KOPT-K1 (cell line): ENCODE measurements around the gene CNOT3.
"Not testable (repeated sequence)": the region's sequence is repeated elsewhere in the genome, so short reads cannot be mapped to it uniquely, and the experiment has no call there.

Source experiments
- H3K27ac ChIP-seq: fragments of 200-600 bp; sonication (generic); 2 replicates; pipeline ENCODE4 v1.5.1; 2016; ENCODE audit warnings: antibody characterized with exemption, mild to moderate bottlenecking, low read depth, low read length; ENCODE audit not compliant: poor library complexity, severe bottlenecking
- H3K36me3 ChIP-seq: fragments of 200-600 bp; sonication (generic); 2 replicates; pipeline ENCODE4 v1.5.1; 2017; ENCODE audit warnings: antibody characterized with exemption, mild to moderate bottlenecking, low read length, moderate library complexity; ENCODE audit not compliant: insufficient read depth
- H3K9me3 ChIP-seq: fragments of 200-600 bp; sonication (generic); 2 replicates; pipeline ENCODE4 v1.5.1; 2017; ENCODE audit warnings: antibody characterized with exemption, low read length, mild to moderate bottlenecking; ENCODE audit not compliant: insufficient read depth, poor library complexity, severe bottlenecking

Gene CNOT3

DNA sequence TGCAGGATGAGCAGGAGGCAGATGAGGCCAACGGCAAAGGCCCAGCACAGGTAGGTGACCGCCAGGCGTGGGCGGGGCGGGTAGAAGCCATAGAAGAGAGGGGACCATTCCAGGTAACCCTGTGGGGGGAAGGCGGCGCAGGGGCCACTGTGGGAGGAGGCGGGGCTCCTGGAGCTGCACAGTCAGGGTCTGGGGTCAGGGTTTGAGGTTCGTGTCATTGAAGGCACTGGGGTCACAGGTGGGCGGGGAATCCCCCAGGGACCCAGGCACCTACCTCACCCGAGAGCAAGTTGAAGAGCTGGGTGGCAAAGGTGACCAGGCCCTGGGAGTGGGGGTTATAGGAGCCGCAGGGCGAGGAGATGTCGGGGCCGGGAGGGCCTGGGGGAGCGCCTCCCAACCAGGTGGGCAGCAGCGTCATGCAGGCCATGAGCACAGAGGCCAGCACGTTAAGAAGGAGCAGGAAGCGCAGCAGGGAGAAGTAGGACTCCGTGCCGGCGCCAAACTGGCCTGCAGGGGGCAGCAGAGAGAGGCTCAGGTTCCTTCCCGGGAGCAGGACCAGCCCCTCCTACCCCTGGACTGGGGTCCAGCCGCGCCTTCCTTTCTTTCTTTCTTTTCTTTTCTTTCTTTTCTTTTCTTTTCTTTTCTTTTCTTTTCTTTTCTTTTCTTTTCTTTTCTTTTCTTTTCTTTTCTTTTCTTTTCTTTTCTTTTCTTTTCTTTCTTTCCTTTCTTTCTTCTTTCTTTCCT is 30.8 kb downstream of the CNOT3 start:
- H3K27ac ChIP-seq, result no peak overlapping the region
- H3K9me3 ChIP-seq, result peaks cover 4% of the 10 kb centered on the region
- H3K36me3 ChIP-seq, result no peaks in the 10 kb centered on the region

DNA sequence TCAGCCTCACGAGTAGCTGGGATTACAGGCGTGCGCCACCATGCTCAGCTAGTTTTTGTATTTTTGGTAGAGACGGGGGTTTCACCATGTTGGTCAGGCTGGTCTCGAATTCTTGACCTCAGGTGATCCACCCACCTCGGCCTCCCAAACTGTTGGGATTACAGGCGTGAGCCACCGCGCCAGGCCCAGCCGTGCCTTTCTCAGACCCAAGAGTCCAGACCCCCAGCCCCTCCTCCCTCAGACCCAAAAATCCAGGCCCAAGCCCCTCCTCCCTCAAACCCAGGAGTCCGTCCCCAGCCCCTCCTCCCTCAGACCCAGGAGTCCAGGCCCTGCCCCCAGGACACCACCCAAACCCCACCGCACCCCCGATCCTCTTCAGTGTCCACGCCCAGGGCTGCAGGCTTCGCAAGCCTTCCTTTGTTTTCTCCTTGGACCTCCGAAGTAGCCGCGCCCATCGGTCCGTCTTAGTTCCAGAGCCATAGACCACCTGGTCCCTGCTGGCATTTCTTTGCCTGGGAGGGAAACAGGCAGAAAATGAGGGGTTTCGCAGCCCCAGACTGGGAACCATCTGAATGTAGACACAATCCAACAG is 31.7 kb downstream of the CNOT3 start:
- Histone ChIP-seq H3K9me3 (peaks cover 4% of the 10 kb centered on the region), H3K36me3 (no peaks in the 10 kb centered on the region), H3K27ac (no peak overlapping the region)

DNA sequence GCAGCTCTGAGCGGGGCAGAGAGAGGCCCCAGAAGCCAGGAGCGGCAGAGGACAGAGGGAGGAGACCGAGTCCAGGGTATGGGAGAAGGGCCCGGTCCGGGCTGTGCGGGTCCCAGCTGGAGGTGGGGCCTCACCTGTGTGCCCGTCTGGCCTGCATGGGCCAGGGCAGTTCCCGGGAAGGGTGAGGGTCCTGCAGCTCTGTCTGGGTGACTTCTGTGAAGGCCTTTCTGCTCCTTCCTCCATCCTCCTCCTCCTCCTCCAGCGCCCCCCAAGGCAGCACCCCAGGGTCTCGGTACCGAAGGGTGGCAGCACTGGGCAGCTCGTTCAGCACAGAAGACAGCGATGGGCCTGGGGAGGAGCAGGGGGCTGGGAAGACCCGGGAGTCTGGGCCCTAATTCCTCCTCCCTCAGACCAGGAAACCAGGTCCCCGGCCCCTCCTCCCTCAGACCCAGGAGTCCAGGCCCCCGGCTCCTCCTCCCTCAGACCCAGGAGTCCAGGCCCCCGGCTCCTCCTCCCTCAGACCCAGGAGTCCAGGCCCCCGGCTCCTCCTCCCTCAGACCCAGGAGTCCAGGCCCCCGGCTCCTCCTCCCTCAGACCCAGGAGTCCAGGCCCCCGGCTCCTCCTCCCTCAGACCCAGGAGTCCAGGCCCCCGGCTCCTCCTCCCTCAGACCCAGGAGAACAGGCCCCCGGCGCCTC is 34.3 kb downstream of the CNOT3 start:
- not testable (repeated sequence) for H3K27ac ChIP-seq, H3K9me3 ChIP-seq

DNA sequence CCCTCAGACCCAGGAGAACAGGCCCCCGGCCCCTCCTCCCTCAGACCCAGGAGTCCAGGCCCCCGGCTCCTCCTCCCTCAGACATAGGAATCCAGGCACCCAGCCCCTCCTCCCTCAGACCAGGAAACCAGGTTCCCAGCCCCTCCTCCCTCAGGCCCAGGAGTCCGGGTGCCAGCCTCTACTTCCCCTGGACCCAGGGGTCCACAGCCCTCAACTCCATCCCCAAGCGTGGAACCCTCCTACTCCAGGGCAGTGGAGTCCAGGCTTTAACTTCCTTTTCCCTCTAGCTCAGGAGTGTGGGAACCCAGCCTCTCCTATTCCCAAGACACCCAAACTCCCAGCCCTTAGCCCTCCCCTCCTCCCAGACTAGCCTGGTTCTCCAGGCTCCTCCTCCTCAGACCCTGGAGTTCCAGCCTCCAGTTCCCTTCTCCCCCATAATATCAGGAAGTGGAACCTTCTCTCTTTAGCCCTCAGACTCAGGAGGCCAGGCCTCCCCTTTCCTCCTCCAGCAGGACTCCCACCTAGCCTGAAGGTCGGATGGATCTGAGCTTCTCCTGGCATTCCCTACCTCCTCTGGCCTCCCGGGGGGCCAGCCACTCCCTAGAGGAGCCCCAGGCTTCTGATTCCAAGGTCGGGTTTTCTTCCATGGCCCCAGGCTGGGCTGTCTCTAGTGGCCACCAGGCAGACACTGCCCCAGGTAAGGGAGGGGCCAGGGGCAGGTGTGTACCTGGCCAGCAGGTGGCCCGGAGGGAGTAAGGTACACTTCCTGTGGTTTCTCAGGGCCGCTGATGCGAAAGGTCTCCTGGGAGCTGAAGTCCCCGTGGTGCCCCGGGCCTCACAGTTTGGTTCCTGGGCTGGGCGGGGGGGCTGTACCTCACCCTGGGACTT is 35.2 kb downstream of the CNOT3 start, which contains the start of gene TMC4:
TMC4 (minus strand) TSS at position 690 of the 888 bp plus-strand sequence; CDS start at position 647, 43 bp downstream.
- H3K27ac ChIP-seq, result no peak within 1 kb of the TSS

More for the DNA sequence above, 34.3 kb downstream of the CNOT3 start:
- H3K36me3 ChIP-seq, result not testable (repeated sequence)

DNA sequence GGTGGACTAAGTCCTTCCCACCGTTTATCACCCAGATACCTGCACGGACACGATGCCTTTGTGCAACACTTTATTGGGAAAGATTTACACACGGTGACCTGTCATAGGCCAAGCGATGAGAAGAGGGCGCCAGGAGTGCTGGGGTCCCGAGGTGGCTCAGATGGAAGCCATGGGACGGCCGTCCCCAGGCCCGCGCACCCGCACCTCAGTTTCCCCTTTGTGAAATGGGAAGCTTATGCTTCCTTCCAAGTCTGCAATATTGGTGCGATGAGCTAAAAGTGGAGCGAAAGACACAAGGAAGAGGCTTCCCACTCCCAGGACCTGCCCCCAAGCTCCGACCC is 35.8 kb downstream of the CNOT3 start:
- H3K36me3 ChIP-seq, result peaks cover 15% of the 10 kb centered on the region
- H3K9me3 ChIP-seq, result no peaks in the 10 kb centered on the region
- H3K27ac ChIP-seq, result no peak overlapping the region

More for the DNA sequence above, 35.2 kb downstream of the CNOT3 start, which contains the start of gene TMC4:
- H3K9me3 ChIP-seq, result no peaks in the 10 kb centered on the region
- H3K36me3 ChIP-seq, result peaks cover 9% of the 10 kb centered on the region; the same call in 1 of the 2 replicates

DNA sequence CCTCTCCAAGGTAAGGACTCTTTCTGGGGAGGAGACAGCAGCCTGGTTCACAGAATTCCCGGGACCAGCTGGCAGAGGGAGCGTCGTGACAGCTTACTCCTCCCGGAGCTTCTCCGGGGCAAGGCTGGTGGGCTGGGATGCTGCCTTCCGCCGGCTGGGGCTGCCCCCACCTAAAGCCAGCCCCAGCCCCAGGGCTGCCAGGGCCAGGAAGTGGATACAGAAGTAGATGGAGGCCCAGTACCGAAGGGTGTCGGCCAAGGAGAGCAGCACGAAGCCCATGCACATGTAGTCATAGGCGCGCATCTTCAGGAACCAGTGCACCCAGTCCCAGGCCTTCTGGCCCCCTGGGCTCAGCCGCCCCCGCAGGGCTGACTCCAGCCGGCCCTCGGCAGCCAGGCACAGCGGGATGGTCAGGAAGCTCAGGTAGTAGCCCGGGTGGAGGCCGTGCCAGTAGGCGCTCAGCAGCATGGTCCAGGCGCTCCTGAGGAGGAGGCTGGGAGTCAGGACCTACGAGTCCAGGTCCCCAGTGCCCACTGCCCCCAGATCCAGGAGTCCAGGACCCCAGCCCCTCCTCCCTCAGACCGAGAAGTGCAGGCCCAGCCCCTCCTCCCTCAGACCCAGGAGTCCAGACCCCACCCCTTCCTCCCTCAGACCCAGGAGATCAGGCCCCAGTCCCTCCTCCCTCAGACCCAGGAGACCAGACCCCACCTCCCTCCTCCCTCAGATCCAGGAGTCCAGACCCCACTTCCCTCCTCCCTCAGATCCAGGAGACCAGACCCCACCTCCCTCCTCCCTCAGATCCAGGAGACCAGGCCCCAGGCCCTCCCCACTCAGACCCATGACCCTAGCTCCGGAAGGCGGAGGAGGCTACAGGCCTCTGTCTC is 36.6 kb downstream of the CNOT3 start:
- H3K27ac ChIP-seq, result no peak overlapping the region

DNA sequence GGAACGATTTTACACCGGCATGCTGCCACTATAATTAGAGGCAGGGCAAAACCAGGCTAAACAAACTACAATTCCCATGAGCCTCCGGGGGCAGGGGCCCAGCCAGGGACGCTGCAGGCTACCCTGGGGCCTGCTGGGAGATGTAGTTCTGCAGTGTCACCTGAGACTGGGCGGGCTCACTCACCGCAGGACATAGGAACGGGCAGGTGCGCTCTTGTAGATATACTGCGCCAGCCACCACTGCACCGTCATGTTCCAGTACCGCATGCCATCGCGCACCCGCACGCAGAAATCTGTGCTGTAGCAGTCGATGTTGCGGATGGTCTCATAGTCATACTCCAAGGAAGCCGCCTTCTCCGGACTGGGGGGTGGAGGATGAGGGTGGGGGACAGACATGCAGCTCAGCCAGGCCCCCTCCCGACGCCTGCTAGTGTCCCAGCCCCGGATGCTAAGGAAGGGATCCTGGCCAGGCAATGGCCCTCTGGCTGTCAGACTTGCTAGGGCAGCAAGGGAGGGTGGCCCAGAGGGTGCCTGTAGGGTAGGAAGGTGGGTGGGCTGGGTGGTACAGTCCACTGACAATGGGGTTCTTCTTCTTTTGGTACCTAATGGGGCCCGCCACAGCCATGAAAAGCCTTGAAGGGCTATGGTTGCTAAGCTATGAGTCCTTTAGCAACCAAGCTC is 41.2 kb downstream of the CNOT3 start:
- no peak overlapping the region for H3K27ac ChIP-seq
- no peaks in the 10 kb centered on the region for H3K9me3 ChIP-seq
- peaks cover 46% of the 10 kb centered on the region for H3K36me3 ChIP-seq

More for the DNA sequence above, 36.6 kb downstream of the CNOT3 start:
- Histone ChIP-seq H3K9me3 (no peaks in the 10 kb centered on the region), H3K36me3 (peaks cover 23% of the 10 kb centered on the region)

DNA sequence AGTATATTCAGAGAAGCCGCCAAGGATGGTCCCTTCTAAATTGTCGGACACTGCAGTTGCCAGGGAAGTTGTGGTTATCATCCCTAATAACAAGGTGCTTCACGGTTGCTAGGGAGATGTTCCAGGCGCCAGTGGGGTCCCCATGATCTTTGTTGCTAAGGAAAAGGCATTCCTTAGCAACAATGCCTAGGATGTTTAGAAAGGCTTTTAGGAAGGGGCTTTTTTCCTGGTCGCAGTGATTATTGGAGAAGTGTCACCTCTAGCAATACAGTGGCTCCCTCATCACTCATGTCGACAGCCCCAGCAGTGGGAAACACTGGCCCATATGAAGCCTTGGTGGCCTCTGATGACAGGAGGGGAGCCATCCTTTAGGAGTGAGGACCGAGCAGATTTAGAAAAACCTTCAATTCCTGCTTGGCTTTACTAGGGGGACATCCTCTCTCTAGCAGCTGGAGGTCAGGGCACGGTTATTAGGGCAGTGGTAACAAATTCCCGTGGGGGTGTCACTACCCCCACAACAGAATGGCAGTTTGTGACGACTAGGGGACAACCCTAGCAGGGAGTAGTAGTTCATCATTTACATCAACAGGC is 41.8 kb downstream of the CNOT3 start:
- Histone ChIP-seq H3K36me3 (peaks cover 52% of the 10 kb centered on the region), H3K27ac (no peak overlapping the region), H3K9me3 (no peaks in the 10 kb centered on the region)

DNA sequence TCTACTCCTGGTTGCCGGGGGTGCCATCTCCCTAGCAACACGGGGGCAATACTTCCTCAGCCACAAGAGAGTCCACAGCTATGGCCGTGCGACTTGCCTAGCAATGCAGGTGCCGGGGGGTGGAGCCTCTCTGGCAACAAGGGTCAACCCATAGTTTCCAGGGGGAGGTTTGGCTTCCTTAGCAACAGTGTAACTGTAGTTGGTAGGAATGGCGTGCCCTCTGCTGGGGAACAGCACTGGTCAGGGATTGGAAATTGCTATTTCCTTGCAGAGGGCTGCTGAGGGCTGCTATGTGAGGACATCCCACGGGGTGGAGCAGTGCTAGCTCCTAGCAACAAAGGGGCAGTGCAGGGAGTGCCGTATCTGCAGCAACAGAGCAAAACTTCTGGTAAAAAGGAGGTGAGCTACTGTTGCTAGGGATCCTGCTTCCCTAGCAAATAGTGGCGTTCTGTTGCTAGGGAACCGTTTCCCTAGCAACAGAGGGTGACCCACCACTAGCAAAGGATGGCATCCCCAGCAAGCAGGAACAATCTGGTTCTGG is 42.4 kb downstream of the CNOT3 start:
- H3K27ac ChIP-seq, result no peak overlapping the region
- peaks cover 53% of the 10 kb centered on the region for H3K36me3 ChIP-seq
- H3K9me3 ChIP-seq, result no peaks in the 10 kb centered on the region

DNA sequence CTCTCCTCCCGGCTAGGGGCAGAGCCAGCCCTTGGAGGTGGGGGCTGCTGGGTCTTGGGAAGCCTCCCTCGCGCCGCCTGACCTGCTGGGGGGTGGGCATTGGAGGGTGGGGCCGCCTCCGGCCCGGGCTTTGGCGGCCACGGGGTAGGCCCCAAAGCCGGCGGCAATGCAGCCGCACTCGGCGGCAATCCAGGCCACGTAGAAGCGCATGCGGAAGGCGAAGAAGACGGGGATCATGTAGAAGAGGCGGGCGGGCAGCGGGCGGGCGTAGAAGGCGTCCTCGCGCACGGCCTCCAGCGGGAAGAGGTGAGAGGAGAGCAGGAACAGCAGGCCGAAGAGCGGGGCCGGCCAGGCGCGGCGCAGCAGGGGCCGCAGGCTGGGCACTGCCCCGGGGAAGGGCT is 43.1 kb downstream of the CNOT3 start:
- H3K9me3 ChIP-seq, result no peaks in the 10 kb centered on the region
- peaks cover 53% of the 10 kb centered on the region for H3K36me3 ChIP-seq
- H3K27ac ChIP-seq, result no peak overlapping the region

DNA sequence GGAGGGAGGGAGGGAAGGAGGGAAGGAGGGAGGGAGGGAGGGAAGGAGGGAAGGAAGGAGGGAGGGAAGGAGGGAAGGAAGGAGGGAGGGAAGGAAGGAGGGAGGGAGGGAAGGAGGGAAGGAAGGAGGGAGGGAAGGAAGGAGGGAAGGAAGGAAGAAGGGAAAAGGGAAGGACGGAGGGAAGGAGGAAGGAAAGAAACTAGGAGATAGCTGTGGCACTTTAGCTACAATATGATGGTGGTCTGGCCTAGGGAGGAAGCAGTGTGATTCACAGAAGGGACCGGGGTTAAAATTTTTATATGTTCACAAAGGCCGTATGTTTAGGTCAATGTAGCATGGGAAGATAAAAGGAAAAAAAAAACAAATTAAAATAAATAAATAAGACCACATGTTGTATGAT is 44.3 kb downstream of the CNOT3 start:
- not testable (repeated sequence) for H3K9me3 ChIP-seq, H3K27ac ChIP-seq
- H3K36me3 ChIP-seq, result peaks cover 54% of the 10 kb centered on the region

DNA sequence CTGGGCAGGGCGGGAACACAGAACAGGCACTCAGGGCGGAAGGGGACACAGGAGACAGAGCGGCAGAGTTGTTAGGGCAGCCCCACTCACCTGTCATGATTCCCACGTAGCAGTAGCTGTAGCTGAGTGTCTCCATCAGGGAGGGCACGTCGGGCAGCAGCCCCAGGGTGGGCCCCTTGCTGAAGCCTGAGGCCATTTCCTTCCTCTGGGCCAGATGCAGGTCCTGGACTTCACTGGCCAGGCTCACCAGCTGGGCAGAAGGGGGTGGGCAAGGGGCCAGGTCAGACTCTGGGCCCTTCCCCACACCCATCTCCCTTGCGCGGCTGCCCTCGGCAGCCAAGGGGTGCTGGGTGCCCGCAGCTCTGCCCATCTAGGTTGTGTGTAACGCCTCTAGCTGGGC is 45.9 kb downstream of the CNOT3 start:
- no peak overlapping the region for H3K27ac ChIP-seq
- H3K36me3 ChIP-seq, result peaks cover 49% of the 10 kb centered on the region
- H3K9me3 ChIP-seq, result no peaks in the 10 kb centered on the region

DNA sequence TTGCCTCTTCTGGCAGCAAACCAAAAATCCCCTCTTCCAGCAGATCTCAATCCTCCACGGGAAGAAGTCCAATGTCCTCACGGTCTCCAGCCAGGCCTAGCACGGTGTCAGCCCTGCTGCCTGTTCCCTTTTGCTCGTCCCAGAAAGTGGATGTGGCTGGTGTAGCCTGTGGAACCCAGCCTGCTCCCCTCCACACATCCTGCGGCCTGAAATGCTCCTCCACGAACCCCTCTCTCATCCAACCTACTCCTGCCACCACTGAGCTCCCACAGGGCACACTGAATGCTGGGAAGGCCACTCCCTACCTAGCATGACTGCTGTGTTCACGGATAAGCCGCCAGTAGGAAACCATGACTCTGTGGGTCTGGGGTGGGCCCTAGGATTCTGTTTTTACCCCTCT is 48.8 kb downstream of the CNOT3 start:
- Histone ChIP-seq H3K27ac (no peak overlapping the region), H3K9me3 (no peaks in the 10 kb centered on the region), H3K36me3 (peaks cover 26% of the 10 kb centered on the region; the same call in 1 of the 2 replicates)
